BJ (cell line): Measurements from ENCODE around the gene TP53TG3B. TPM values are rescaled to one million over a fixed set of nuclear protein-coding genes. Genes with fewer than 3 reads are reported as not detected.
"Not testable (repeated sequence)": the region's sequence is repeated elsewhere in the genome, so short reads cannot be mapped to it uniquely, and the experiment has no call there.

Experiments used
- CTCF ChIA-PET: fragments of 350-600 bp; formaldehyde crosslinking; extraction: SDS; loops from one replicate; lab custom pipeline; 2021; ENCODE audit warnings: antibody characterized with exemption, inconsistent platforms; lab: Yijun Ruan, JAX
- POLR2A ChIA-PET: fragments of 300-600 bp; sonication (Branson Sonifier 250); formaldehyde crosslinking; extraction: SDS; loops from one replicate; lab custom pipeline; 2021; ENCODE audit warnings: antibody characterized with exemption; lab: Charles Lee
- DNase-seq: peaks from one replicate; pipeline ENCODE4 v3.0.0-alpha.2; 2011; ENCODE audit warnings: low read depth
- H3K27me3 ChIP-seq: 2 replicates; pipeline ENCODE4 v1.6.0; 2011; ENCODE audit warnings: low read length; ENCODE audit not compliant: control insufficient read depth, insufficient read depth
- H3K36me3 ChIP-seq: 2 replicates; pipeline ENCODE4 v1.5.1; 2011; ENCODE audit warnings: low read length; ENCODE audit not compliant: control insufficient read depth, insufficient read depth
- H3K4me3 ChIP-seq: 2 replicates; pipeline ENCODE4 v1.5.1; 2011; ENCODE audit warnings: low read depth, mild to moderate bottlenecking, control low read depth, low read length
- polyA minus RNA-seq: library from RNA; depleted of rRNA, polyadenylated mRNA; stranded (reverse); fragments of >200 nt; gene quantifications from 2 replicates; pipeline ENCODE4 v1.2.3, GENCODE V29; 2011; rRNA and poly(A)+ RNA removed
- polyA plus RNA-seq: library from polyadenylated mRNA; depleted of rRNA; stranded (reverse); fragments of >200 nt; gene quantifications from 2 replicates; pipeline ENCODE4 v1.2.3, GENCODE V29; 2011; rRNA removed
- small RNA-seq: library from RNA; depleted of rRNA; stranded (forward); fragments of <200 nt; gene quantifications from one replicate; pipeline ENCODE3, GENCODE V24; 2012; ENCODE audit warnings: low replicate concordance, low read depth; ENCODE audit not compliant: insufficient read length

TP53TG3B gene, protein sequence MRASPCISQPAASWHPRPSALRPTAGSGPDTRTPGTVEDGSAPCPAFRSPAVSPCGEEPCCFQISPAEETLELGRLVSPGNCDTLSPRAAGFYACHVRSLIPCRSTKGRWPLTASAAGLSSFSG
- not detected in 2 replicates for polyA plus RNA-seq
- polyA minus RNA-seq: not detected in 2 replicates

DNA sequence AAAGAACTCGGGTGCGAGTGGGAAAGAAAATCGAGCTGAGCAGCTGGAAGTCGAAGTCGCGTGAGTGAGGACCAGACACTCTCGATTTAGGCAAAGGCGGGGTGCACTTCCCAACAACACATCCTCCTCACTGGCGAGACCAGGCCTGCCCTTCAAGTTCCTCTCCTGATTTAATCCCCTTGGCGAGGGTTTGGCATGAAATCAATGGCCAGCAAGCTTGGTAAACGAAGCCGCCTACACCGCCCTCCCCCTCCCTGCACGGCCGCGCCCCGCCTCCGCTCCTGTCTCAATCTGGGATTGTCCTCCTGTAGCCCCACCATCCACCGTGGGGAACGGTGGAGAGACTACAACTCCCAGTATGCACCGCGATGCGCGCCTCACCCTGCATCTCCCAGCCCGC, at the start of gene TP53TG3B:
Gene TP53TG3B, plus strand, starts transcription at position 301 of the 400 bp plus-strand sequence. Its CDS starts 68 bp downstream, at position 369.
- H3K36me3 ChIP-seq, H3K27me3 ChIP-seq, DNase-seq, CTCF ChIA-PET, H3K4me3 ChIP-seq, POLR2A ChIA-PET: not testable (repeated sequence)

DNA sequence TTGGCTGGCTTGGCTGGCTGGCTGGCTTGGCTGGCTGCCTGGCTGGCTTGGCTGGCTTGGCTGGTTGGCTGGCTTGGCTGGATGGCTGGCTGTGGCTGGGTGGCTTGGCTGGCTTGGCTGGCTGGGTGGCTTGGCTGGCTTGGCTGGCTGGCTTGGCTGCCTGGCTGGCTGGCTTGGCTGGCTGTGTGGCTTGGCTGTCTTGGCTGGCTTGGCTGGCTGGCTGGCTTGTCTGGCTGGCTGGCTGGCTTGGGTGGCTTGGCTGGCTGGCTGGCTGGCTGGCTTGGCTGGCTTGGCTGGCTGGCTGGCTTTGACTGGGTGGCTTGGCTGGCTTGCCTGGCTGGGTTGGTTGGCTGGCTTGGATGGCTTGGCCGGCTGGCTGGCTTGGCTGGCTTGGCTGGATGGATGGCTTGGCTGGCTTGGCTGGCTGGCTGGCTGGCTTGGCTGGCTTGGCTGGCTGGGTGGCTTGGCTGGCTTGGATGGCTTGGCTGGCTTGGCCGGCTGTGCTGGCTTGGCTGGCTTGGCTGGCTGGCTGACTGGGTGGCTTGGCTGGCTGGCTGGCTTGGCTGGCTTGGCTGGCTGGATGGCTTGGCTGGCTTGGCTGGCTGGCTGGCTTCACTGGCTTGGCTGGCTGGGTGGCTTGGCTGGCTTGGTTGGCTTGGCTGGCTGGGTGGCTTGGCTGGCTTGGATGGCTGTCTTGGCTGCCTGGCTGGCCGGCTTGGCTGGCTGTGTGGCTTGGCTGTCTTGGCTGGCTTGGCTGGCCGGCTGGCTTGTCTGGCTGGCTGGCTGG, 24.2 kb upstream of the TP53TG3B start:
- H3K36me3 ChIP-seq, DNase-seq, H3K27me3 ChIP-seq, H3K4me3 ChIP-seq, CTCF ChIA-PET, POLR2A ChIA-PET: not testable (repeated sequence)

DNA sequence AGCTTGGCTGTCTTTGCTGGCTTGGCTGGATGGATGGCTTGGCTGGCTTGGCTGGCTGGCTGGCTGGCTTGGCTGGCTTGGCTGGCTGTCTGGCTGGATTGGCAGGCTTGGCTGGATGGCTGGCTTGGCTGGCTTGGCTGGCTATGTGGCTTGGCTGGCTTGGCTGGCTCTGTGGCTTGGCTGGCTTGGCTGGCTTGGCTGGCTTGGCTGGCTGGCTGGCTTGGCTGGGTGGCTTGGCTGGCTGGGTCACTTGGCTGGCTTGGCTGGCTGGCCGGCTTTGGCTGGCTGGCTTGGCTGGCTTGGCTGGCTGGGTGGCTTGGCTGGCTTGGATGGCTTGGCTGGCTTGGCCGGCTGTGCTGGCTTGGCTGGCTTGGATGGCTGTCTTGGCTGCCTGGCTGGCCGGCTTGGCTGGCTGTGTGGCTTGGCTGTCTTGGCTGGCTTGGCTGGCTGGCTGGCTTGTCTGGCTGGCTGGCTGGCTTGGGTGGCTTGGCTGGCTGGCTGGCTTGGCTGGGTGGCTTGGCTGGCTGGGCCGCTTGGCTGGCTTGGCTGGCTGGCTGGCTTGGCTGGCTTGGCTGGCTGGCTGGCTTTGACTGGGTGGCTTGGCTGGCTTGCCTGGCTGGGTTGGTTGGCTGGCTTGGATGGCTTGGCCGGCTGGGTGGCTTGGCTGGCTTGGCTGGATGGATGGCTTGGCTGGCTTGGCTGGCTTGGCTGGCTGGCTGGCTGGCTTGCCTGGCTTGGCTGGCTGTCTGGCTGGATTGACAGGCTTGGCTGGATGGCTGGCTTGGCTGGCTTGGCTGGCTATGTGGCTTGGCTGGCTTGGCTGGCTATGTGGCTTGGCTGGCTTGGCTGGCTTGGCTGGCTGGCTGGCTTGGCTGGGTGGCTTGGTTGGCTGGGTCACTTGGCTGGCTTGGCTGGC, 22.8 kb upstream of the TP53TG3B start:
- POLR2A ChIA-PET, DNase-seq, H3K4me3 ChIP-seq, CTCF ChIA-PET, H3K36me3 ChIP-seq, H3K27me3 ChIP-seq: not testable (repeated sequence)

DNA sequence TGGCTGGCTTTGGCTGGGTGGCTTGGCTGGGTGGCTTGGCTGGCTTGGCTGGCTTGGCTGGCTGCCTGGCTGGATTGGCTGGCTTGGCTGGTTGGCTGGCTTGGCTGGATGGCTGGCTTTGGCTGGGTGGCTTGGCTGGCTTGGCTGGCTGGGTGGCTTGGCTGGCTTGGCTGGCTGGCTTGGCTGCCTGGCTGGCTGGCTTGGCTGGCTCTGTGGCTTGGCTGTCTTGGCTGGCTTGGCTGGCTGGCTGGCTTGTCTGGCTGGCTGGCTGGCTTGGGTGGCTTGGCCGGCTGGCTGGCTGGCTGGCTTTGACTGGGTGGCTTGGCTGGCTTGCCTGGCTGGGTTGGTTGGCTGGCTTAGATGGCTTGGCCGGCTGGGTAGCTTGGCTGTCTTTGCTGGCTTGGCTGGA, 22.1 kb upstream of the TP53TG3B start:
- H3K27me3 ChIP-seq, H3K4me3 ChIP-seq, DNase-seq, POLR2A ChIA-PET, H3K36me3 ChIP-seq, CTCF ChIA-PET: not testable (repeated sequence)

DNA sequence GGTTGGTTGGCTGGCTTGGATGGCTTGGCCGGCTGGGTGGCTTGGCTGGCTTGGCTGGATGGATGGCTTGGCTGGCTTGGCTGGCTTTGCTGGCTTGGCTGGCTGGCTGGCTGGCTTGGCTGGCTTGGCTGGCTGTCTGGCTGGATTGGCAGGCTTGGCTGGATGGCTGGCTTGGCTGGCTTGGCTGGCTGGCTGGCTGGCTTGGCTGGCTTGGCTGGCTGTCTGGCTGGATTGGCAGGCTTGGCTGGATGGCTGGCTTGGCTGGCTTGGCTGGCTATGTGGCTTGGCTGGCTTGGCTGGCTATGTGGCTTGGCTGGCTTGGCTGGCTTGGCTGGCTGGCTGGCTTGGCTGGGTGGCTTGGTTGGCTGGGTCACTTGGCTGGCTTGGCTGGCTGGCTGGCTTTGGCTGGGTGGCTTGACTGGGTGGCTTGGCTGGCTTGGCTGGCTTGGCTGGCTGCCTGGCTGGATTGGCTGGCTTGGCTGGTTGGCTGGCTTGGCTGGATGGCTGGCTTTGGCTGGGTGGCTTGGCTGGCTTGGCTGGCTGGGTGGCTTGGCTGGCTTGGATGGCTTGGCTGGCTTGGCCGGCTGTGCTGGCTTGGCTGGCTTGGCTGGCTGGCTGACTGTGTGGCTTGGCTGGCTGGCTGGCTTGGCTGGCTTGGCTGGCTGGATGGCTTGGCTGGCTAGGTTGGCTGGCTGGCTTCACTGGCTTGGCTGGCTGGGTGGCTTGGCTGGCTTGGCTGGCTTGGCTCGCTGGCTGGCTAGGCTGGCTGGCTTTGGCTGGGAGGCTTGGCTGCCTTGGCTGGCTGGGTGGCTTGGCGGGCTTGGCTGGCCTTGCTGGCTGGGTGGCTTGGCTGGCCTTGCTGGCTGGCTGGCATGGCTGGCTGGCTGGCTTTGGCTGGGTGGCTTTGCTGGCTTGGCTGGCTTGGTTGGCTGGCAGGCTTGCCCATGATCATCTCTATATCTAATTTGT, 21.3 kb upstream of the TP53TG3B start:
- CTCF ChIA-PET, POLR2A ChIA-PET: not testable (repeated sequence)

More for the DNA sequence above, 21.3 kb upstream of the TP53TG3B start:
- not testable (repeated sequence) for H3K36me3 ChIP-seq, H3K4me3 ChIP-seq, DNase-seq, H3K27me3 ChIP-seq

Small RNA genes within 50 kb of the gene (small RNA-seq; reads per million reads assigned to genes)
- gene AC141257.3: not detected
- gene AC141257.4: not detected

Other genes with a start within 250 kb of the TP53TG3B start
- gene TP53TG3C, start 166.6 kb upstream of the TP53TG3B start, polyA plus RNA-seq: not detected in 2 replicates
- not detected in 2 replicates for gene TP53TG3E, start 56.5 kb upstream of the TP53TG3B start, polyA plus RNA-seq
- gene TP53TG3F, start 98.8 kb downstream of the TP53TG3B start, polyA plus RNA-seq: not detected in 2 replicates